Mucosa of descending colon (tissue), 3 donors: ENCODE data around the gene MED22. TPM values are rescaled to one million over a fixed set of nuclear protein-coding genes. Genes with fewer than 3 reads are reported as not detected.
"Not testable (repeated sequence)": the region's sequence is repeated elsewhere in the genome, so short reads cannot be mapped to it uniquely, and the experiment has no call there.

Source experiments
- ATAC-seq: fragments of 200-7000 bp; cut with Tn5 transposase; one replicate; pipeline ENCODE4 v1.9.1; 2020; ENCODE audit warnings: mild to moderate bottlenecking, moderate library complexity
- DNase-seq, 3 donors: peaks; one replicate each; pipeline ENCODE4 v3.0.0-alpha.2; 2020
- H3K36me3 ChIP-seq: fragments of 200-600 bp; one replicate; pipeline ENCODE4 v1.8.0; 2021; ENCODE audit warnings: low read depth, mild to moderate bottlenecking
- H3K4me1 ChIP-seq: fragments of 200-600 bp; one replicate; pipeline ENCODE4 v1.8.0; 2021; ENCODE audit warnings: low read depth, mild to moderate bottlenecking
- H3K4me3 ChIP-seq: fragments of 200-600 bp; one replicate; pipeline ENCODE4 v1.8.0; 2021; ENCODE audit warnings: mild to moderate bottlenecking
- H3K9me3 ChIP-seq: fragments of 200-600 bp; one replicate; pipeline ENCODE4 v1.8.0; 2021; ENCODE audit warnings: mild to moderate bottlenecking
- CTCF ChIP-seq: fragments of 200-600 bp; IDR thresholded peaks from one replicate; pipeline ENCODE4 v1.8.0; 2022; ENCODE audit warnings: antibody characterized with exemption, mild to moderate bottlenecking
- intact Hi-C, 2 donors: fragments of 100-400 bp; cut with DNase I in 1 of 2; cut with micrococcal nuclease in 1 of 2; formaldehyde crosslinking; loops; one replicate each; pipeline versions ENCODE4 v1.11.0 to v1.11.1; 2022; cut with DNase I, micrococcal nuclease
- total RNA-seq, 3 donors: library from RNA; stranded (reverse); fragmentation: NEBNext Ultra II Directional in 2 of 3; extraction: Animal tissue kit (Norgen Biotek cat#: 25700) in 2 of 3; gene quantifications; one replicate each; pipeline versions ENCODE4 v1.2.1 to v1.2.4, GENCODE V29; 2021 to 2023
- donor health status: DM: no; HTN: no; CAD: no; lungs with moderate emphysema.
- donor health status: DM: no; HTN: no; CAD: no.
- donor health status: DM: no; HTN: yes; CAD: no.

MED22 gene
- total RNA-seq, 3 donors from 2014 or later: 19.8 to 33.6 (median 21.3) TPM

DNA sequence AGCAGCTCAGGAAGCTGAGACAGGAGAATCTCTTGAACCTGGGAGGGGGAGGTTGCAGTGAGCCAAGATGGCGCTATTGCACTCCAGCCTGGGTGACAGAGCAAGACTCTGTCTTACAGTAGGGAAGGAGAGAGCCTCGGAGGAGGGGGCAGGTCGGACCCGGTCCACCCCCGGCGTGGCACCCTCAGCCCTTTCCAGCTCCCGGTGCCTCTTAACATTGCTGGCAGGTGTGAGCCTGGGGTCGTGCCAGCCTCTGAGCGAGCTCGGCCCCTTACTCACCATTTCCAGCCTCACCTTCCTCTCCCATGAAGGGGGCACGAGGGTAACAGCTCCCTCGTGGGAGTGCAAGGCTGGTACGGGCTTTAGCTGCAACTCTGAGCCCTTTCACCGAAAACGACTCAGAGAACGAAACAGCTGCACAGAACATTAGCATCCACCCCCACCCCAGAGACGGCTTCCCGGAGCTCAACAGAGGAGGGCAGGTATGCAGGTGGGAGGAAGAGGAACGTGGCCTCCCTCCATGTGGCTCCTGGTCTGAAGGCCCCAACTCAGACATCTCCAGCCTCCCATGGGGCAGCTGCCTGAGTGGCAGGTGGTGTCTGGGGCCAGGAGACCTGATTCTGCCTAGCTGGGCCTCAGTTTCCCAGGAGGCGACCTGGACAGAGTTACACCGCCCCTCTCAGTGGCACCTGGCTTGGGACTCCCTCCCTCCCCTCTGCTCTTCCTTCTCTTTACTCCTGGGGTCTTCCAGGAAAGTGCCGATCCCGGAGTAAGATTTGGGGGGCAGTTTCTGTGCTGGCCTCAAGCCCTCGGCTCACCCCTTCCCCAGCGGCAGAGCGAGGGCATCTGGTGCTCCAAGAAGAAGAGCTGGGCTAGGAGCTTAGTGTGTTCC lies 44.4 kb downstream of the MED22 start:
- DNase-seq (no peak), ATAC-seq (no peak)
- Histone ChIP-seq H3K4me1 (no peaks in the 10 kb centered on the region), H3K9me3 (no peaks in the 10 kb centered on the region), H3K4me3 (no peak overlapping the region), H3K36me3 (no peaks in the 10 kb centered on the region)
- intact Hi-C loops: no loop called here
- TF ChIP-seq CTCF: no peak

GRCh38 chr9:133301253-133302230 lies 46.4 kb downstream of the MED22 start:
- Histone ChIP-seq H3K36me3 (no peaks in the 10 kb centered on the region), H3K4me3 (no peak overlapping the region), H3K4me1 (no peaks in the 10 kb centered on the region), H3K9me3 (no peaks in the 10 kb centered on the region)
- no peak for TF ChIP-seq CTCF
- ATAC-seq (peak; percentile 53), DNase-seq (no peak)
- intact Hi-C loops: no loop called here

DNA sequence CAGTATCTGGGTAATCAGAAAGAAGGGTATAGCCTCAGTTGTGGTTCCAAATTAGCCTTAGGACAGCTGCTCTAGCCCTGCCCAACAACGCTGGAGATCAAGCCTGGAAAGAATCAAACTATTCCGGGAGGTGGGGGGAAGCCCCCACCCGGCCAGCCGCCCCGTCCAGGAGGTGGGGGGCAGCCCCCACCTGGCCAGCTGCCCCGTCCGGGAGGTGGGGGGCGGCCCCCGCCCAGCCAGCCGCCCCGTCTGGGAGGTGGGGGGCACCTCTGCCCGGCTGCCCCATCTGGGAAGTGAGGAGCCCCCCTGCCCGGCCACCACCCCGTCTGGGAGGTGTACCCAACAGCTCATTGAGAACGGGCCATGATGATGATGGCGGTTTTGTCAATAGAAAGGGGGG lies 47.9 kb downstream of the MED22 start:
- H3K36me3 ChIP-seq, ATAC-seq, H3K9me3 ChIP-seq, H3K4me1 ChIP-seq, H3K4me3 ChIP-seq, intact Hi-C loops, DNase-seq: not testable (repeated sequence)

- TF ChIP-seq CTCF: no peak
Observed at GRCh38 chr9:133294257-133294656, 53.7 kb downstream of the MED22 start.

GRCh38 chr9:133290751-133291302 lies 57.1 kb downstream of the MED22 start:
- H3K36me3 ChIP-seq: no peaks in the 10 kb centered on the region
- H3K4me1 ChIP-seq: no peaks in the 10 kb centered on the region
- no peak for TF ChIP-seq CTCF
- H3K4me3 ChIP-seq: no peak overlapping the region
- no peak for ATAC-seq
- intact Hi-C loops: no loop called here
- H3K9me3 ChIP-seq: peaks cover 9% of the 10 kb centered on the region
- no peak for DNase-seq

More at GRCh38 chr9:133294257-133294656, 53.7 kb downstream of the MED22 start:
- Histone ChIP-seq H3K4me3 (no peak overlapping the region), H3K9me3 (peaks cover 9% of the 10 kb centered on the region), H3K4me1 (no peaks in the 10 kb centered on the region), H3K36me3 (no peaks in the 10 kb centered on the region)
- intact Hi-C loops: no loop called here
- DNase-seq (no peak), ATAC-seq (no peak)

Other genes with a start within 250 kb of the MED22 start
- 10 to 100 TPM; 38.3 to 59.4 (median 44.2) TPM for gene RALGDS, start 226.9 kb downstream of the MED22 start, total RNA-seq
- gene GBGT1, start 184.2 kb downstream of the MED22 start, total RNA-seq: 10 to 100 TPM in 1 of 3 donors, 1 to 10 TPM in 2; 4.3 to 14.0 (median 8.6) TPM
- not detected for gene OBP2B, start 138.9 kb downstream of the MED22 start, total RNA-seq
- 100 to 1,000 TPM in 2 of 3 donors, 10 to 100 TPM in 1; 25.6 to 114 (median 102) TPM for gene ABO, start 72.9 kb downstream of the MED22 start, total RNA-seq
- 10 to 100 TPM; 23.7 to 24.7 (median 24.0) TPM for gene SURF6, start 11.9 kb downstream of the MED22 start, total RNA-seq
- gene RPL7A, start 87 bp upstream of the MED22 start, total RNA-seq: 1,000 to 10,000 TPM; 1,420 to 1,482 (median 1,457) TPM
- gene SURF1, start 8.4 kb upstream of the MED22 start, total RNA-seq: 10 to 100 TPM; 45.4 to 63.0 (median 52.2) TPM
- gene SURF2, start 8.4 kb upstream of the MED22 start, total RNA-seq: 10 to 100 TPM in 2 of 3 donors, 1 to 10 TPM in 1; 8.7 to 15.0 (median 11.4) TPM
- 100 to 1,000 TPM; 117 to 165 (median 149) TPM for gene SURF4, start 27.9 kb upstream of the MED22 start, total RNA-seq
- gene STKLD1, start 28.2 kb upstream of the MED22 start, total RNA-seq: 1 to 10 TPM in 2 of 3 donors, under 1 TPM in 1; 0.41 to 1.4 (median 1.3) TPM
- 10 to 100 TPM; 18.7 to 26.0 (median 20.1) TPM for gene REXO4, start 69.9 kb upstream of the MED22 start, total RNA-seq
- 1 to 10 TPM; 3.3 to 5.0 (median 3.6) TPM for gene ADAMTS13, start 74.2 kb upstream of the MED22 start, total RNA-seq
- gene CACFD1, start 111.8 kb upstream of the MED22 start, total RNA-seq: 10 to 100 TPM; 42.7 to 84.2 (median 54.1) TPM
- gene SLC2A6, start 131.0 kb upstream of the MED22 start, total RNA-seq: 1 to 10 TPM; 2.6 to 5.3 (median 2.8) TPM
- not detected for gene MYMK, start 176.8 kb upstream of the MED22 start, total RNA-seq
- 1 to 10 TPM; 1.3 to 2.7 (median 1.5) TPM for gene ADAMTSL2, start 186.6 kb upstream of the MED22 start, total RNA-seq